SK-N-DZ (cell line): ENCODE measurements around the gene PEX14.
A peak's percentile ranks its signal among the peaks of the same experiment; 100 is the strongest.

ENCODE experiments used
- DNase-seq: peaks from one replicate; pipeline ENCODE4 v3.0.0-alpha.2; 2015; ENCODE audit warnings: low spot score

PEX14 gene

GRCh38 chr1:10662824-10663677 lies 188.3 kb downstream of the PEX14 start:
- no peak for DNase-seq

GRCh38 chr1:10663678-10664035 lies 188.9 kb downstream of the PEX14 start:
- peak; percentile 78 for DNase-seq

- no peak for DNase-seq
Measured at GRCh38 chr1:10664251-10664650, 189.5 kb downstream of the PEX14 start.

- no peak for DNase-seq
Measured at GRCh38 chr1:10665226-10665625, 190.5 kb downstream of the PEX14 start.

GRCh38 chr1:10665930-10666850 lies 191.4 kb downstream of the PEX14 start:
- no peak for DNase-seq

- no peak for DNase-seq
Measured at GRCh38 chr1:10667861-10668761, 193.4 kb downstream of the PEX14 start.

GRCh38 chr1:10669570-10669969 lies 194.8 kb downstream of the PEX14 start:
- no peak for DNase-seq

GRCh38 chr1:10670190-10670589 lies 195.4 kb downstream of the PEX14 start:
- no peak for DNase-seq

GRCh38 chr1:10671090-10671489 lies 196.3 kb downstream of the PEX14 start:
- no peak for DNase-seq

GRCh38 chr1:10671622-10672342 lies 197.0 kb downstream of the PEX14 start:
- no peak for DNase-seq

- DNase-seq = no peak
Measured at GRCh38 chr1:10672343-10673050, 197.7 kb downstream of the PEX14 start.

- no peak for DNase-seq
Measured at GRCh38 chr1:10673109-10673711, 198.5 kb downstream of the PEX14 start.

- DNase-seq = no peak
Measured at GRCh38 chr1:10674222-10674621, 199.5 kb downstream of the PEX14 start.

- DNase-seq = no peak
Measured at GRCh38 chr1:10674700-10675609, 200.2 kb downstream of the PEX14 start.

- DNase-seq = no peak
Measured at GRCh38 chr1:10675813-10676212, 201.1 kb downstream of the PEX14 start.

- DNase-seq = no peak
Measured at GRCh38 chr1:10676963-10677362, 202.2 kb downstream of the PEX14 start.

- no peak for DNase-seq
Measured at GRCh38 chr1:10677491-10678391, 203.0 kb downstream of the PEX14 start.

GRCh38 chr1:10678402-10678801 lies 203.7 kb downstream of the PEX14 start:
- DNase-seq = no peak
